IMR-90 (cell line): Measurements from ENCODE around the gene SNX3.

Experiments
- BHLHE40 ChIP-seq: fragments of 150-350 bp; IDR thresholded peaks from 2 replicates; pipeline ENCODE4 v1.6.1; 2016; ENCODE audit warnings: mild to moderate bottlenecking, low read depth, low read length
- CEBPB ChIP-seq: IDR thresholded peaks from 2 replicates; pipeline ENCODE4 v1.6.1; 2012; ENCODE audit warnings: low read depth, low read length, improper control_type of control experiment
- CHD1 ChIP-seq: IDR thresholded peaks from 2 replicates; pipeline ENCODE4 v1.6.1; 2012; ENCODE audit warnings: low read depth, low read length, improper control_type of control experiment
- CTCF ChIP-seq: conservative IDR thresholded peaks from 2 replicates; pipeline ENCODE4 v1.5.1; 2012; ENCODE audit warnings: mild to moderate bottlenecking, low read depth, low read length, improper control_type of control experiment
- ELK1 ChIP-seq: fragments of 150-350 bp; IDR thresholded peaks from 2 replicates; pipeline ENCODE4 v1.6.1; 2016; ENCODE audit warnings: low read depth, mild to moderate bottlenecking, low read length, moderate library complexity, borderline replicate concordance
- MAFK ChIP-seq: IDR thresholded peaks from 2 replicates; pipeline ENCODE4 v1.6.1; 2012; ENCODE audit warnings: low read depth, low read length, improper control_type of control experiment
- MAZ ChIP-seq: IDR thresholded peaks from 2 replicates; pipeline ENCODE4 v1.6.1; 2012; ENCODE audit warnings: low read depth, mild to moderate bottlenecking, low read length, improper control_type of control experiment, moderate library complexity, borderline replicate concordance
- NFE2L2 ChIP-seq: fragments of 150-350 bp; IDR thresholded peaks from 2 replicates; pipeline ENCODE4 v1.6.1; 2016; ENCODE audit warnings: low read depth, mild to moderate bottlenecking, low read length
- POLR2A ChIP-seq: IDR thresholded peaks from 2 replicates; pipeline ENCODE4 v1.6.1; 2012; ENCODE audit warnings: mild to moderate bottlenecking, low read depth, low read length
- RAD21 ChIP-seq: IDR thresholded peaks from 2 replicates; pipeline ENCODE4 v1.6.1; 2012; ENCODE audit warnings: low read length, improper control_type of control experiment
- RCOR1 ChIP-seq: IDR thresholded peaks from 2 replicates; pipeline ENCODE4 v1.6.1; 2012; ENCODE audit warnings: mild to moderate bottlenecking, low read length, improper control_type of control experiment; ENCODE audit not compliant: insufficient replicate concordance
- RFX5 ChIP-seq: IDR thresholded peaks from 2 replicates; pipeline ENCODE4 v1.8.0; 2012; ENCODE audit warnings: low read depth, mild to moderate bottlenecking, low read length, moderate library complexity
- SMC3 ChIP-seq: fragments of 150-350 bp; IDR thresholded peaks from 2 replicates; pipeline ENCODE4 v1.6.1; 2016; ENCODE audit warnings: low read depth, mild to moderate bottlenecking, antibody characterized with exemption, low read length, moderate library complexity
- USF2 ChIP-seq: fragments of 150-350 bp; IDR thresholded peaks from 2 replicates; pipeline ENCODE4 v1.6.1; 2017; ENCODE audit warnings: mild to moderate bottlenecking, antibody characterized with exemption, low read length, low read depth

GRCh38 chr6:108164815-108165706 lies 95.8 kb downstream of the SNX3 start:
- TF ChIP-seq CTCF (no peak), MAFK (no peak), POLR2A (no peak), NFE2L2 (no peak), SMC3 (no peak), BHLHE40 (no peak), RAD21 (no peak), USF2 (no peak), CEBPB (no peak), RFX5 (no peak), MAZ (no peak), RCOR1 (no peak), ELK1 (no peak), CHD1 (no peak)
